ENCODE results near the gene GPS2.
A peak's percentile ranks its signal among the peaks of the same experiment; 100 is the strongest.

Gene GPS2

DNA sequence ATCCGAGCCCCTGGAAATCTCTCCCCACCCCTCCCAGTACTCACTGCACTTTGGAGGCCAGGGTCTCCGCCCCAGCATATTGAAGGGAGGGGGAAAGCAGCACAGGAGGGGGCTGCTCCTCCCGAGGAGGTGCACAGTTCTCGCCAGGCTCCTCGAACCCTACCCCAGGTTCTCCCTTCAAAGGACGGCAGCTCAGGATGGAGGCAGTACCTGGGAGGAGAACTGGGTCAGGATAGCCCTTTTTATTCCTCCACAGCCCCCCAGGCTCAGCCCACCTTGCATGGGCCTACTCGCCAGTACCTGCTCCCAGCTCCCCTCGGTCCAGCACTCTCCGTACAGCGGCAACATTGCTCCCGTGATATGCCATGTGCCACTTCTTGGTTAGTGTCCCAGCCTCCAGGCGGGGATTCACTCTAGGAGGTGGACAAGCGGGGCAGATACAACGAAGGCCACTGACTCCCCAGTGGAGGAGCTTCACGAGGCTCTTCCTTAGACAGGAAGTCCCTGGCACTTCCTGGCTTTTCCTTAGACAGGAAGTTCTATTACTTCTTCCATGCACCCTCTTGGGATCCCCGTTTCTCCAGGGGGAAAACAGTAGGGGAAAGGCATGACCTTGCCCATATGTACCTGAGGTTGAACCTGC, 2.1 kb upstream of the GPS2 start:
- no peak for DNase-seq (ENCODE audit: low read depth)

DNA sequence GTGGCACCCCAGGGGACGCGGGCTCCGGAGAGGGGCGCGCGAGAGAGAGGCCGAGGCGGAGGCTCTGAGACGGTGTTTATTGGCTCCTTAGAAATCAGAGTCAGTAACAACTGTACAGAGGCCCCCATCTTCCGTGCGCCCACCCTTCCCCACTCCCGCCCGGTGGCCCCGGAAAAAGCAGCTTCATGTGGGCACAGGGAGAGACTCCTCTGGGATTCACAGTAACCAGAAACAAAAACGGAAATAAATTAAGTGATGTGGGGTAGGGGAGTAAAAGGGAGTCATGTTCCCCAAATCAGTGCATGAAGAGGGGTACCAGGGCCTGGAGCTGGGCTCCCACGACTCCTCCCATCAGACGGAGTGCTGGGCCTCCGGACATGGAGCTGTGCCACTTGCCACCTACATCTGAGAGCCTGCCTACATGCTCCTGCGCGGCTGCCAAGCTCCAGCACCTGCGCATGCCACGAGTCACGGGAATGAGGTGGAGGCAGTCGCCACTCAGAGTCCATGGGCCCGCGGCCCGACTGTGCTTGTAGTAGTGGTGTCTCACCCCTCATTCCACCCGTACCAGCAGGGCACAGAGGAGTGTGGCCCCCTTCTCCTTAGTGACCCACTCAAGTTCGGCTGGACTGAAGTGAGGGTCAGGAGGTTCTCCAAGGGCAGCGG, 543 bp upstream of the GPS2 start:
- DNase-seq (ENCODE audit: low read depth): no peak

DNA sequence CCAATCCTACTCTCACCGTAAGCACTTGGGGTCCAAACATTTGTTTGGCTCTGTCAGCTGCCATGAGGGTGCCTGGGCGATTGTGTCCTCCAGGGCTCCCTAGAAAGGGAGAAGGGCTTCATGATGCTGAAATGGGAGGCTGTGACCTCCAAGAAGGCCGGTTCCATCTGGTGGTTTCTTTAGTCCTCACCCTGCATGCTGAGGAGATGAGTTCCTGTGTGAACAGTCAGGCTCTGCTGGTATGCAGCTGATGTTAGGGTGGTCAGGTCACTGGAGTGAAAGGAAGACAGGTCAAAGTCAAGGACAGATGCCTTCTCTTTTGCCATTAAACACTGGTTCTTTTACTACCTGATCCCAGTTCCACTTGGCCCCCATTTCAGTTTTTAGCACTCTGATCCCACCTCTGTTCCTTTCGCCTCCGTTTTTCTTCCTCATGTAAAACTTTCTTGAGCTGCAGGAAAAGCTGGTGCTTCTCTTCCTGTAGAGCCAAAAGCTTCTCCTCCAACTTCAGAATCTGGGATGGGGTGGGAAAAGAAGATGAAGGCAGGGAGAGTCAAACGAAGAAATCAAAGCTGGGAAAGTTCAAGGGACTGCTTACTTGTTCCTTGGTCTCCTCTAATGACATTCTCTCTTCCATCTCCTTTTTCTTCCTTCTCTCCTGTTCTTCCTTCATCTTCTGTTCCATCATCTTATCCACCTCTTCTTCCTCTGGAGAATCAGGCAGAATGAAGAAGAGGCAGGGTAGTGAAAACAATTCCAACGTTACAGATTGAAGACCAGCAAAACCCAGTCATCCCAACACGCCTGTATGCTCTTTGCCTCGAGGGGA, 1.1 kb downstream of the GPS2 start:
- DNase-seq (ENCODE audit: low read depth): no peak

DNA sequence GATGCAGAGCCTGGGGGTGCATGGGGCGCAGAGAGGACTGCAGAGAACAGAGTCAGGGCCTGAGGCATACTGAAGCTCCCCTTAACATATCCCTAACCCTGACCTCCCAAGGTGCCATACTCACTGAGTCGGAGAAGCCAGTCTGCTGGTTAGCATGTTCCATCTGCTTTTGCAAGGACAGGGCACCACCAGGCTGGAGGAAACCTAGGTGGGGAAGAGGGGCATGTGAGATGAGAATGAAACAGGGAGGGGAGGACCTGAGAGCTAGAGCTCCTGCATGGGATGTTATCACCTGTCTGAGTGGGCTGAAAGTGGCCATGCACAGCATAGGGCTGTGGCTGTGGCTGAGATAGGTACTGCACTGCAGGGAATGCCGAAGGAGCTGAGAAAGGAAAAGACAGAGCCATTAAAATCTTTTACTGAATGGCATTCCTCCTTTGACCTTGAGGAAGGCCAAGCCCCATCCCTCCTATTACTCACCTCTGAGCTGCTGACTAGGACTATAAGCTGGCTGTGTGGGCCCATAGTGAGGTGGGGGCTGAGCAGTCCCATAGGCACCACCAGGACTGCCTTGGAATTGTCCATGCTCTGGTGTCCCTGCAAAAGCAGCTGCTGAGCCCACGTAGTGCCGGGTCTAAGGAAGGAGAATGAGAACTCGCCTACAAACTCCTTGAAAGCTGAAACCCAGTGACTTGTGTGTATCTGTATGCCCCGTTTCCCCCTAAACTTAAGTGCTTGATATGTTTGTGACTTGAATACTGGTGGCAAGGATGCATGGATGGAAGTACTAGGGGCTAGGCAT, 1.9 kb downstream of the GPS2 start:
- no peak for DNase-seq (ENCODE audit: low read depth)

DNA sequence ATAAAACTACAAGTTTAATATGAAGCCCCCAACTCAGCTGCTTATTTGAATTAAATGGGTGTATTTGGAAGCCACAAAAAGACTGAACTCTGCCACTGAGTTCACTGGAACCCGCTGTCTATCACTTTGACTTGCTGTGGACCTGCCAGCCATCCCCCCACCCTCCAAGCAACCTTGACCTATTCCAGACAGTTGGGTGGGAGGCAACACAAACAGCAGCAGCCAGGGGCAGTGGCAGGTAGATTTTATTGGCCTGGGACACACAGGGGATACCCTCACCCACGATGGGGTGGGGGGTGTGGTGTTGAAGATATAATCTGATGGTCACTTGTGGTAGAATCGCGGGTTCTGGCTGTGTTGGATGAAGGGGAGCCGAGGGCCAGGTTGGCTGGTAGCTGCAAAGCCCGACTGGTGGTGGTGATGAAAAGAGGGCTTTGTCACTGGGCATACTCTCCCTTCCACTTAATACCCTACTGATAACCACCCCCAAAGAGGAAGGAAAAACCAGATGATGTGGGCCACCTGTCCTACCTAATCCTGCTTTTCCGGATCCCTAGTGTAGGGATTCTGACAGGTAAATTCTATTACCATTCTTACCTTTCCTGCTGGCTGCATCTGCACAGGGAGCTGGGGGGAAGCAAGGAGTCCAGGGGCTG, 2.6 kb downstream of the GPS2 start:
- no peak for DNase-seq (ENCODE audit: low read depth)

DNA sequence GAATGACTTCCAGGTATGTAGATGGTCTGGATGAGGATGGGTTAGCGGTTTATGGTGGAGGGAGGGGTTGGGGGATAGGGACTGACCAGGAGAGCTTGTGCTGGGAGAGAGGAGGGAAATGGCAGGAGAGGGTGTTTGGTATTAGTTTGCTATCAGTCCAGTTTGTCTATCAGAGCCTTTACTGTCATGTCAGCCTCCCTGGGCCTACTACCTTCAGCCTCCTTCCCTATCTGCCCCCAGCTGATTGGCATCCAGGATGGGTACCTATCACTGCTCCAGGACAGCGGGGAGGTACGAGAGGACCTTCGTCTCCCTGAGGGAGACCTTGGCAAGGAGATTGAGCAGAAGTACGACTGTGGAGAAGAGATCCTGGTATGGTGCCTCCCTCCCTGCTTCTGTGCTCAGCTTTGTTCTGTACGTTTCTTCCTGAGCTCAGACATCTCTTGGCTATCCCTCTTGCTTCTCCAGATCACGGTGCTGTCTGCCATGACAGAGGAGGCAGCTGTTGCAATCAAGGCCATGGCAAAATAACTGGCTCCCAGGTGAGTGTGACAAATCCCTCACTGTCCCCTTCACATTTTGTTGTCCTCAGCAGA, 4.0 kb downstream of the GPS2 start:
- DNase-seq (ENCODE audit: low read depth): no peak

DNA sequence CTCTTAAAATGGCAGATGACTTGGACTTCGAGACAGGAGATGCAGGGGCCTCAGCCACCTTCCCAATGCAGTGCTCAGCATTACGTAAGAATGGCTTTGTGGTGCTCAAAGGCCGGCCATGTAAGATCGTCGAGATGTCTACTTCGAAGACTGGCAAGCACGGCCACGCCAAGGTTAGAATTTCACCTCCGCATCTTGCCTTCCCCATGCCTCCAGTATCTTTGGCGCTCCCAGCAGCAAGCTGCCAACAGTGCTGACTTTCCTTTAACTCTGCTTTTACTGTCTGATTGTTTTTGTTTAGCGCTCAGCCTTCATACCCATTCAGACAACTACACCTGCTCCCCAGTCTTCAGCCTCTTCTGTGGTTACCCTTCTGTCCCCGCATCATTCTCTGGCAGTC, 5.5 kb downstream of the GPS2 start:
- DNase-seq (ENCODE audit: low read depth): no peak

DNA sequence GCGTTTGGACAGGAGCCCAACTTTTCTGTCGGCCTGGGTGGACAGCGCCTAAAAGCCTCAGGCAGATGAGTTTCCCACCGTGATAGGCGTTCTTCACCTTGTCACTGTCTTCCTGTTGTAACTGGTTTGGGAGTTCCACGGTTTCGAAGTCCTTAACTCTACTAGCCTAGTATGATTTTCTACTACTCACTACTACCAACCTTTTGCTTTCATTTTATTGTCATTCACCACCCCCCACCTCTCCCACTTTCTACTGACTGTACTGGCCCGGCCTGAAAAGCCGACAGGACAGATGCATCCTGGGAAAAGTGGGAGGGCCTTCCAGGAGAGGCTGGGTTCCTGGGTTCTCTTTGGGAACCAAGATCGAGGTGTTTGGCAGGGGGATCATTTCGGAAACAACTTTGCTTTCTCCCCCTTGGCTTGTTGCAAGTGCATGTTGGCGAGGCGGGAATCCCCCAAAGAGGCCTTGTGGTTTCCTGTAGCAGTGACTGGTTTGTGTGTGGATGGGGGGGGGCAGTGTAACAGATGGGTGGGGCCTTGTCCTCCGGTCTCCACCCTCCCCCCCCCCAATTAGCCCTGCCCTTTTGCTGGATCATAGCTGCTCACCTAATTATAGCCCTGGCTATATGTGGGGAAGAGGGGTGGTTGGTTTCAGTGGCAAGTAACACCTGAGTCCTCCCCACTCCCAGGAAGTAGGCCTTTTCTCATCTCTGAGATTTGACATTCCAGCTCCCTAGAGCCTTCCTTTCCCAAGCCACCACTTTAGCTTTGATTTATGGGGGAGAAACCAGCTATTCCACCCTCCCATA, 6.3 kb downstream of the GPS2 start:
- peak; percentile 74 for DNase-seq (ENCODE audit: low read depth)

DNA sequence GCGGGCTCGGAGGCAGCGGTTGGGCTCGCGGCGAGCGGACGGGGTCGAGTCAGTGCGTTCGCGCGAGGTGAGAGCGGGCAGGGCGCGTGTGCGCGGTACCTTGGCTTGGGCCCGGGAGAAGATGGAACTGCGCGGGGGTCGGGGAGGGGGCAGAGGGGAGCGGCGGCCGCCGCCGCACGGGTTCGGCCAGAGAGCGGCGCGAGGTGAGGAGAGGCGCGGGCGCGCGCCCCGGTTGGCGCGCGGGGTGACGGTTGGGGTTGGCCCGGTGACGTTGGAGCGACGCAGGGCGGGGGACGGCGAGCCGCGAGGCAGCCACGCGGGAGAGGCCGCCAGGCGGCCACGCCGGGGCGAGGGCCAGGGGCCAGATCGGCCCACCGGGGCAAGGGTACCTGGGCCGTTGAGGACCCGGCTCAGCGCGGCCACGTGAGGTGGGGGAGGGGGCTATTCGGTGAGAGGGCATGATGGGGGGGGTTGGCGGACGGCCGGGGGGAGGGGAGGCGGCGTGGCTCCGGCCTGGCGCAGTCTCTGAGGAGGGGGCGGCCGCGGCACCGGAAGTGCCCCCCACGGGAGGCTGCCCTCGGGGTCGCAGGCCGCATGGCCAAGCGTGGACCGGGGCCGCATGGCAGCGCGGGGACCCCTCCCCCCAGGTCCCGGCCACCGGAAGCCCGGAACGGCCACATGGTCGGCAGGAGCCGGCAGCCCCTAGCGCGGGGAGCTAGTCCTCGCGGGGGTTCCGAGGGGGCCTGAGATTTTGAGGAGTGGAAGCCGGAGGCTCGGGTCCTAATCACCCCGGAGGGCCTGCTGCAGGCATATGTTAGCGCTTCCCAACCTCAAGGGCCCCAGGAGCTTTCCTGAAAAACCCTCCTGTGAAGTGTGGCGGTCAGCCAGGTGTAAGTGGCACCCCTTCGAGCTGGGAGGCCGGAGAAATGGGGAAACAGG, 7.2 kb downstream of the GPS2 start:
- DNase-seq (ENCODE audit: low read depth): no peak

DNA sequence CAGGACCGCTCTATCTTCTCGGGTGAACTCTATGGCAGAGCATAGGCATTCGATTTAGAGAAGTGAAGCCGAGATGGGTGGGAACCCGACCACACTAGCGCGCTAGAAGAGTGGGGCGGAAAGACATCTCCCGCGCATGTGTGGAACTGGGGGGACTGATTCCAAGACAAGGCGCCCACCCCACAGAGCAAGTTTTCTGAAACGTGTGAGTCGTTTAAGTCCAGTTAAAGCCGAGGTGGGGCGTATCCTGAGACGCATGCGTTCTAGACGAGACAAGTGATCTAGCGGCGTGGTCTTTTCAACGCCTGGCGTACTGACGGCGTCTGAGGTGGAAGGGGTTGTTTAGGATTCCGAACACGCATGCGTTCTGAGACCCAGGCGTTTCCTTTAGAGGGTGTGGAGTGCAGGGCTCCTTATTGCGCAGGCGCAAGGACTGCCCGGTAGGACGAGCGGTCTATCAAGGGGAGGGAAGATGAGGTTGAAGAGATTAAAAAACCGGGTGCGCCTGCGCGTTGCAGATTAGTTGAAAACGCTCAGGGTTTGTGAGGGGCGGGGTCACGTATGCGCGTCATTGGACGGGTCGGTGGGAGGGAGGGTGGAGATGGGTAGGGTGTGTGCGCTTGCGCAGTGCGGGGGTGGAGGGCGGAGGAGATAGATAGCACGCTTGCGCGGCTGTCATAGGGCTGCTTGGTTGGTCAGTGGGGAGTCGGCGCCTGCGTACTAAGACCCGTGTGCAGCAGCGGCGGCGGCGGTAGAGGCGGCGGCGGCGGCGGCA, 8.1 kb downstream of the GPS2 start, which contains the start of gene EIF5A:
TSS of gene EIF5A (plus strand) at position 718 of the 775 bp plus-strand sequence. CDS start 2,008 bp downstream, outside the sequence.
- peak; percentile 100 for DNase-seq (ENCODE audit: low read depth)

DNA sequence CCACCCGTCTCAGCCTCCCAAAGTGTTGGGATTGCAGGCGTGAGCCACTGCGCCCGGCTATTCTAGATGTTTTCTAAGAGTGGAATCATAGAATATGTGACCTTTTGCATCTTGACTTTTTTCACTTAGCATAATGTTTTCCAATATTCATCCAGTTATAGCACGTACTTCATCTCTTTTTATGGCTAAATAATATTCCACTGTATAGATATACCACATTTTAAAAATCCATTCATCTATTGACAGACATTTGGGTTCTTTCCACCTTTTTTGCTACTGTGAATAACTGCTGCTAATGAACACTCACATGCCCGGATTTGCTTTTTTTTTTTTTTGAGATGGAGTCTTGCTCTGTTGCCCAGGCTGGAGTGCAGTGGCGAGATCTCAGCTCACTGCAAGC, 11.0 kb downstream of the GPS2 start:
- no peak for DNase-seq (ENCODE audit: low read depth)

DNA sequence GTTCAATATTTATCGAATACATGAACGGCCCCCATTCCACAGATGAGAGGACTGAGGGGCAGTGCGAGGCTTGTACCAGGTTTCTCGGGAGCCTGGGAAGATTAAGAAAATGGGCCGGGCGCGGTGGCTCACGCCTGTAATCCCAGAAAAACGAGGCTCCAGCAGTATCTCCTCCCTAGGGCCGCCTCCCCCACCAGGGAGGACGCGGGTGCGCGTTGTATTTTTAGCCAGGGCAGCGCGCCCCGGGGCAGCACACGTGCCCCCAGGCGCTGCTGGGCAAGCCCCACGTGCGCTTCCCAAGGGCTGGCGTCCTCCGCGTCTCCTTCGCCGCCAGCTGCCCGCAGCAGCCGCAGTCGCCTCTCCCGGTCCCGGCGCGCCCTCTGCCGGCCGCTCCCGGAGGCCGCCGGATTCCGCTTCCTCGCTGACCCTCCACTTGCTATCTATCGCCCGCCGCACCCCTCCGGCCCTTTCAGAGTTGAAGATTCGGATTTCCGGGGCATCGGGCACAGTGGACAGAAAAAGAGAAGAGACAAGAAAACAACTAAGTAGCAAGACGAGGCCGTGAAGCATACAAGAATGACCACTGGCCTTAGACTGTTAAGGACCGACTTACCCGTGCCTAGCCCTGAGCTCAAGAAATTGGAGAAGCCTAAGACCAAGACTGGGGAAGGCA, 18.8 kb downstream of the GPS2 start:
- peak; percentile 61 for DNase-seq (ENCODE audit: low read depth)

DNA sequence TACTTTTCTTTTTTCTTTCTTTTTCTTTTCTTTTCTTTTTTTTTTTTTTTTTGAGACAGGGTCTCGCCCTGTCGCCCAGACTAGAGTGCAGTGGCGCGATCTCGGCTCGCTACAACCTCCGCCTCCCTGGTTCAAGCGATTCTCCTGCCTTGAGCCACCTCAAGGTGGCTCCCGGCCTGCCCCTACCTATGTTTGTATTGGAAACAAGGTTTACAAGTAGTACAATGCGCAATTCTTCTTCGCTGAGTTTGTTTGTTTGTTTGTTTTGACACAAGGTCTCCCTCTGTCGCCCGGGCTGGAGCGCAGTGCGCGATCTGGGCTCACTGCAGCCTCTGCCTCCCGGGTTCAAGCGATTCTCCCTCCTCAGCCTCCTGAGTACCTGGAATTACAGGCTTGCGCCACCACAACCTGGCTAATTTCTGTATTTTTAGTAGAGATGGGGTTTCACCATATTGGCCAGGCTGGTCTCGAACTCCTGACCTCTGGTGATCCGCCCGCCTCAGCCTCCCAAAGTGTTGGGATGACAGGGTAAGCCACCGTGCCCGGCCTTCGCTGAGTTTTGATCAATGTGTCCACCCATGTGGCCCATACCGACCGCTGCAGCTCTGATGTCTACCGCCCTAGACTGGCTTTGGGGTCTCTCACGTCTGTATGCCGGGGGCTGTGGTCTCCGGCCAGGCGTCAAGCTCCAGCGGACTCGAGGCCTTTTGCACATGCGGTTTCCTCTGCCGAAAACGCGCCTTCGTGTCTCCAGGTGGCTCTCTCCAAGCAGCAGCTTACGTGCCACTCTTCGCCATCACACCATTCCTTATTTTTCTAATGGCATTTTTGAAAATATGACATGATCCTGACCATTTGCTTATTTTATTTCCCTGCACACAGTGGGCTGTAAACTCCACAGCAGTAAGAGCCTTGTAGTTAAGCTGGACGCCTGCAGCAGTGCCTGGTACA, 19.7 kb downstream of the GPS2 start:
- DNase-seq (ENCODE audit: low read depth): no peak

DNA sequence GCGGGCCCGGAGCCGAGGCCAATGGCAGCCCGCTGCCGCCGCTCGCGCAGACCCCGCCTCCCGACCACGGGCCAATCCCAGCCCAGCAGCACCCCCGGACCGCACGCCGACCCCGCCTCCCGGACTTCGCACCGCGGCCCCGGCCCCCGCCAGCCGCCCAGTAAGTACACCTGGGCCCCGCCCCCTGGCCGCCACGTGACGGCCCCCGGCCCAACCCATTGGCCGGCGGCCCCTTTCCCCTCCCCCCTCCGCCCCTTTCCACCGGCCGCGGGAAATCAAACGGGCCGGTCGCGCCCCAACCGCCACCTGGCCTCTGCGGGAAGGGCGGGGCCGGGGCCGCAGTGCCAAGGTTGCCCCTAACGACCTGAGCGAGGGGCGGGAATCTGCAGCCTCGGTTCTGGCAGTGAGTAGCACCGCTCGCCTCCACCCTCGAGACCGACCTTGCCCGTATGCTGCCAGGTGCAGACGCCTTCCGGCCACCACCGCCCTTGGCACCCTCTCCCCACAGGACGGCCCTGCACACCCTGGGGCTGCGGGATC, 20.5 kb downstream of the GPS2 start, which contains the start of gene YBX2:
TSS of gene YBX2 (minus strand) at position 26 of the 540 bp plus-strand sequence. CDS start 139 bp downstream, outside the sequence.
- DNase-seq (ENCODE audit: low read depth): peak; percentile 69

DNA sequence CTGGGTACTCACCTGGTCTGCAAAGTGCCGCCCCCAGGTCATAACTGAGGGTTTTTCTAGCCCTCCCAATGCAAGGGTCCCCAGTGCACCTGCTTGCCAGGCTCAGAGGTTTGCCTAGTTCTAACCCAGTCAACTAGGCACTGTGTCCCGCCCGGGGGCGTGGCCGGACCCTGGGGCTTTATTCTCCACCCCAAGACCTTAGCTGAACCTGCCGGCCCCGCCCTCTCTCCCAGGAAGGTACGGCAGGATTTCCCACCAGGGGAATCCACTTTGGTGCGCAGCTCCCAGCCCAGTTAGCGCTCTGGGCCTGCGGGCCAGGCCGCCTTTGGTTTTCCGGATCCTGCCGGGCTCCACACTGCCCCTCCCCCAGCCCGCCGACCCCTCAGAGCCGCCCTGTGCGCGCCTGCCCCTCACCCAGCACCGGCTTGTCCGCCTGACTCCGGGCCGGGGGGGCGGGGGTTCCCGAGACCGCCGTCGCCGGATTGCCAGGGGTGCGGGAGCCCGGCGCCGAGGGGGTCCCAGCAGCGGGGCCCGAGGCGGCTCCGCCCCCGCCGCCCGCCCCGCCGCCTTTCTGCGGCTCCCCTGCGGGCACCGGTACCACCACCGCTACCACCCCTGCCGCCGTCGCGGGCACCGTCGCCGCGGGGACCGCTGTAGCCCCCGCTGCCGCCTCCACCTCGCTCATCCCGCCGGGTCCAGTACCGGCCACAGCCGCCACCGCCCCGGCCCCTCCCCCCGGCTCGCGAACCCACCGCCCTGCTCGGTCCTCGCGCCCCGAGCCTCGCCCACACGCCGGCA, 21.1 kb downstream of the GPS2 start:
- DNase-seq (ENCODE audit: low read depth): no peak

All from stimulated activated CD8-positive, alpha-beta memory T cell treated with anti-CD3 and anti-CD28 coated beads, Interleukin-4, amount 100 ng/mL, for 24 hours (primary cell).